Right lobe of liver (tissue), 6 donors: ENCODE measurements around the gene MACROH2A2. TPM values are rescaled to one million over a fixed set of nuclear protein-coding genes. Genes with fewer than 3 reads are reported as not detected.

Experiments
- ATAC-seq, 4 donors: fragments of 200-7000 bp; cut with Tn5 transposase; one replicate each; pipeline ENCODE4 v1.9.1; 2020; ENCODE audit warnings: mild to moderate bottlenecking in 4 of 4, moderate library complexity in 4 of 4
- DNase-seq, 3 donors: peaks; one replicate each; pipeline ENCODE4 v3.0.0-alpha.2; 2020
- H3K27ac ChIP-seq, 3 donors: fragments of 200-600 bp; one replicate each; pipeline ENCODE4 v1.8.0; 2022
- H3K27me3 ChIP-seq, 2 donors: fragments of 200-600 bp; one replicate each; pipeline ENCODE4 v1.8.0; 2022
- H3K36me3 ChIP-seq, 4 donors: fragments of 200-600 bp; sonication (generic) in 1 of 4; one replicate each; pipeline versions ENCODE4 v1.5.1 to v1.8.0; 2017 to 2022; ENCODE audit warnings: control low read depth in 1 of 4
- H3K4me1 ChIP-seq, 4 donors: fragments of 200-600 bp; sonication (generic) in 1 of 4; one replicate each; pipeline versions ENCODE4 v1.5.1 to v1.8.0; 2017 to 2022; ENCODE audit warnings: control low read depth in 1 of 4
- H3K4me3 ChIP-seq, 3 donors: fragments of 200-600 bp; one replicate each; pipeline ENCODE4 v1.8.0; 2022
- H3K9me3 ChIP-seq, 4 donors: fragments of 200-600 bp; sonication (generic) in 1 of 4; one replicate each; pipeline versions ENCODE4 v1.5.1 to v1.8.0; 2017 to 2022; ENCODE audit warnings: control low read depth in 1 of 4
- POLR2A ChIP-seq: fragments of 450-650 bp; IDR thresholded peaks from one replicate; pipeline ENCODE4 v1.6.1; 2017; ENCODE audit warnings: antibody characterized with exemption, mild to moderate bottlenecking
- WGBS: methylation state at CpG from one replicate; pipeline ENCODE4 v1.1.6; 2018; ENCODE audit warnings: low coverage, low lambda C conversion rate; ENCODE audit not compliant: insufficient coverage; ENCODE audit errors: missing lambda C conversion rate; 5-methylcytosine and 5-hydroxymethylcytosine counted together
- intact Hi-C, 2 donors: fragments of 100-400 bp; cut with DNase I; formaldehyde crosslinking; loops; one replicate each; pipeline versions ENCODE4 v1.11.2 to v1.14.1; 2022
- total RNA-seq, 6 experiments: library from RNA; depleted of rRNA in 2 of 6; stranded (reverse); fragments of >200 nt in 2 of 6; fragmentation: NEBNext Ultra II Directional in 3 of 6; extraction: Animal tissue kit (Norgen Biotek cat#: 25700) in 3 of 6; gene quantifications; one replicate each; pipeline versions ENCODE4 v1.1.0 to v1.2.4, GENCODE V29; 2016 to 2023
- TF ChIP-seq, protein P1 (sequence below), 4 donors: fragments of 200-600 bp in 3 of 4; fragments of 450-650 bp in 1 of 4; IDR thresholded peaks; one replicate each; pipeline versions ENCODE4 v1.5.1 to v1.8.0; 2016 to 2022; ENCODE audit warnings: antibody characterized with exemption in 4 of 4, mild to moderate bottlenecking in 2 of 4
- donor health status: DM: no; HTN: yes; CAD: no.
- donor health status: DM: no; HTN: no; CAD: no.
- donor health status: DM: no; HTN: no; CAD: no.
- donor health status: DM: no; HTN: yes; CAD: no.
- donor health status: DM: no; HTN: yes; CAD: no.

Gene MACROH2A2
- total RNA-seq, 6 experiments from 2014 or later = 2.0 to 12.1 (median 5.0) TPM

DNA sequence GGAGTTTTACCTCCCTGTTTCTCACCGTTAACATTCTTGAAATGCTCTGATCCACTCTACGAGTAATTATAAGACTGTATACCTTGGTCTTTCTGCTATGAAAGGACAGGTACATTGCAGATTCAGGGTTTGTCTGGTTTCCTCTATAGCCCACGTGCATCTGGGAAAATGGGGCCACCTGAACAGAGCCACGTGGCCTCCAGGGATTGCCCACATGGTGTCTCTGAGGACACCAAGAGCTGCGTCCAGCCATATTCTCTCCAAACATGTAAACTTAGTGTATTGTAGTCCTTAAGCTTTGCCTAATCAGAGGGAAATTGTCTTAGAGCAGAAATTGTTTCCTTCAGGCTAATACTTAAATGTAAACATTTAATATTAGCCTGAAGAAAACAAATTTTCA is 16.7 kb downstream of the MACROH2A2 start:
- H3K36me3 ChIP-seq = no peaks in the 10 kb centered on the region
- H3K27me3 ChIP-seq = no peaks in the 10 kb centered on the region
- no peak overlapping the region for H3K4me3 ChIP-seq
- DNase-seq = no peak
- no peaks in the 10 kb centered on the region for H3K4me1 ChIP-seq
- ATAC-seq = no peak
- H3K27ac ChIP-seq = no peak overlapping the region
- intact Hi-C loops = no loop called here
- 82% methylated on average over 3 of the region's 5 CpGs for WGBS
- TF ChIP-seq, protein P1, sequence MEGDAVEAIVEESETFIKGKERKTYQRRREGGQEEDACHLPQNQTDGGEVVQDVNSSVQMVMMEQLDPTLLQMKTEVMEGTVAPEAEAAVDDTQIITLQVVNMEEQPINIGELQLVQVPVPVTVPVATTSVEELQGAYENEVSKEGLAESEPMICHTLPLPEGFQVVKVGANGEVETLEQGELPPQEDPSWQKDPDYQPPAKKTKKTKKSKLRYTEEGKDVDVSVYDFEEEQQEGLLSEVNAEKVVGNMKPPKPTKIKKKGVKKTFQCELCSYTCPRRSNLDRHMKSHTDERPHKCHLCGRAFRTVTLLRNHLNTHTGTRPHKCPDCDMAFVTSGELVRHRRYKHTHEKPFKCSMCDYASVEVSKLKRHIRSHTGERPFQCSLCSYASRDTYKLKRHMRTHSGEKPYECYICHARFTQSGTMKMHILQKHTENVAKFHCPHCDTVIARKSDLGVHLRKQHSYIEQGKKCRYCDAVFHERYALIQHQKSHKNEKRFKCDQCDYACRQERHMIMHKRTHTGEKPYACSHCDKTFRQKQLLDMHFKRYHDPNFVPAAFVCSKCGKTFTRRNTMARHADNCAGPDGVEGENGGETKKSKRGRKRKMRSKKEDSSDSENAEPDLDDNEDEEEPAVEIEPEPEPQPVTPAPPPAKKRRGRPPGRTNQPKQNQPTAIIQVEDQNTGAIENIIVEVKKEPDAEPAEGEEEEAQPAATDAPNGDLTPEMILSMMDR (IDR thresholded peaks at IDR 0.05) = no peak
- no peaks in the 10 kb centered on the region for H3K9me3 ChIP-seq

DNA sequence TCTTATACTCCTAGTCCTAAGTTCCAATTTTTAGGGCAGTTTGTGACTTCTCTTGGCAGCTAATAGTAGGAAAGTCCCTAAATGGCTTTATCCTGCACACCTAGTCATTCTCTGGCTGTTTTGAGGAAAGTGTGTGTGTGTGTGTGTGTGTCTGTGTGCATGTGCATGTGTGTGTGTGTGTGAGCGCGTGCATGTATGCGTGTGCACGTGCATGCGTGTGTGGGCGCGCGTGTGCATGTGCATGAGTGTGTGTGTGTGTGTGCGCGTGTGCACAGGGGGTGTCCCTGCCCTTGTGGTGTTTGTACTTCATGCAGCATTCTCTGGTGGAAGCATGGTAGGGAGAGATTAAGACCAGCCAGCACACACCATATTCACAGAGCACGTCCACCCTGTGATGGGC is 18.2 kb downstream of the MACROH2A2 start:
- Histone ChIP-seq H3K27ac (no peak overlapping the region), H3K4me1 (no peaks in the 10 kb centered on the region), H3K27me3 (no peaks in the 10 kb centered on the region), H3K9me3 (no peaks in the 10 kb centered on the region), H3K4me3 (no peak overlapping the region), H3K36me3 (no peaks in the 10 kb centered on the region)
- DNase-seq (no peak), ATAC-seq (no peak)
- TF ChIP-seq POLR2A = no peak
- TF ChIP-seq, protein P1 (IDR thresholded peaks at IDR 0.05) = no peak
- intact Hi-C loops = no loop called here
- WGBS = 89% methylated on average over 10 of the region's 11 CpGs

- Histone ChIP-seq H3K27ac (no peak overlapping the region), H3K4me3 (no peak overlapping the region), H3K36me3 (no peaks in the 10 kb centered on the region), H3K9me3 (no peaks in the 10 kb centered on the region), H3K4me1 (no peaks in the 10 kb centered on the region), H3K27me3 (no peaks in the 10 kb centered on the region)
- ATAC-seq = no peak
- TF ChIP-seq, protein P1 (IDR thresholded peaks at IDR 0.05) = no peak
- no peak for TF ChIP-seq POLR2A
- no peak for DNase-seq
- intact Hi-C loops = no loop called here
- WGBS = 80% methylated on average over 2 of the region's 2 CpGs
Measured at GRCh38 chr10:70074165-70074564, 21.5 kb downstream of the MACROH2A2 start.

GRCh38 chr10:70074971-70075370 is 22.3 kb downstream of the MACROH2A2 start:
- TF ChIP-seq POLR2A = no peak
- DNase-seq = no peak
- 100% methylated on average over 2 of the region's 2 CpGs for WGBS
- Histone ChIP-seq H3K27me3 (no peaks in the 10 kb centered on the region), H3K4me3 (no peak overlapping the region), H3K36me3 (no peaks in the 10 kb centered on the region), H3K4me1 (no peaks in the 10 kb centered on the region), H3K27ac (no peak overlapping the region), H3K9me3 (no peaks in the 10 kb centered on the region)
- ATAC-seq = no peak
- intact Hi-C loops = no loop called here

GRCh38 chr10:70078329-70078728 is 25.7 kb downstream of the MACROH2A2 start:
- no peak for DNase-seq
- intact Hi-C loops = no loop called here
- Histone ChIP-seq H3K27ac (no peak overlapping the region), H3K9me3 (no peaks in the 10 kb centered on the region), H3K4me3 (no peak overlapping the region), H3K4me1 (no peaks in the 10 kb centered on the region), H3K36me3 (no peaks in the 10 kb centered on the region), H3K27me3 (no peaks in the 10 kb centered on the region)
- no peak for ATAC-seq
- 95% methylated on average over 3 of the region's 5 CpGs for WGBS
- TF ChIP-seq POLR2A = no peak
- TF ChIP-seq, protein P1 (IDR thresholded peaks at IDR 0.05) = no peak
